Caco-2 (cell line): Measurements from ENCODE around the gene RNF208. TPM values are rescaled to one million over a fixed set of nuclear protein-coding genes. Genes with fewer than 3 reads are reported as not detected.

Experiments used
- BruUV-seq: library from RNA; stranded (reverse); fragments of 400-500 nt; replicated peaks from 2 replicates; lab custom pipeline; 2021; lab: Mats Ljungman, UMichigan
- CTCF ChIA-PET: fragments of 300-600 bp; sonication (Branson Sonifier 250); formaldehyde crosslinking; loops from one replicate; lab custom pipeline; 2022; ENCODE audit warnings: antibody characterized with exemption; lab: Charles Lee
- POLR2A ChIA-PET: fragments of 300-600 bp; sonication (Branson Sonifier 250); formaldehyde crosslinking; loops from one replicate; lab custom pipeline; 2022; ENCODE audit warnings: antibody characterized with exemption; lab: Charles Lee
- DNase-seq, 2 experiments: peaks; one replicate each; pipeline versions ENCODE4 v3.0.0 to v3.0.0-alpha.2; 2020 to 2022
- H3K27me3 ChIP-seq: replicated peaks from 2 replicates; pipeline ENCODE4 v1.6.0; 2011; ENCODE audit warnings: low read length; ENCODE audit not compliant: control insufficient read depth, insufficient read depth
- H3K36me3 ChIP-seq: 2 replicates; pipeline ENCODE4 v1.5.1; 2011; ENCODE audit warnings: low read length; ENCODE audit not compliant: control insufficient read depth, insufficient read depth
- H3K4me1 ChIP-seq: fragments of 250-450 bp; sonication (Bioruptor Pico); 2 replicates; pipeline ENCODE4 v1.5.1; 2020; ENCODE audit warnings: mild to moderate bottlenecking
- H3K4me3 ChIP-seq: 2 replicates; pipeline ENCODE4 v1.5.1; 2011; ENCODE audit warnings: low read depth, mild to moderate bottlenecking, control low read depth, low read length
- H3K9me3 ChIP-seq: fragments of 250-450 bp; sonication (Bioruptor Pico); 2 replicates; pipeline ENCODE4 v1.5.1; 2020; ENCODE audit warnings: mild to moderate bottlenecking, moderate library complexity
- H3K27ac Mint-ChIP-seq: one replicate; pipeline ENCODE4 v1.8.0; 2022; ENCODE audit warnings: mixed read lengths; ENCODE audit not compliant: unreplicated experiment
- H3K27me3 Mint-ChIP-seq: one replicate; pipeline ENCODE4 v1.8.0; 2022; ENCODE audit warnings: mixed read lengths; ENCODE audit not compliant: insufficient read depth, unreplicated experiment
- H3K36me3 Mint-ChIP-seq: one replicate; pipeline ENCODE4 v1.8.0; 2022; ENCODE audit warnings: mild to moderate bottlenecking, mixed read lengths; ENCODE audit not compliant: insufficient read depth, unreplicated experiment
- H3K4me1 Mint-ChIP-seq: one replicate; pipeline ENCODE4 v1.8.0; 2022; ENCODE audit warnings: low read depth, mixed read lengths; ENCODE audit not compliant: unreplicated experiment
- H3K4me3 Mint-ChIP-seq: one replicate; pipeline ENCODE4 v1.8.0; 2022; ENCODE audit warnings: mild to moderate bottlenecking, moderate library complexity, mixed read lengths; ENCODE audit not compliant: unreplicated experiment
- H3K9me3 Mint-ChIP-seq: one replicate; pipeline ENCODE4 v1.8.0; 2022; ENCODE audit warnings: mixed read lengths; ENCODE audit not compliant: unreplicated experiment
- CTCF ChIP-seq, 2 experiments: fragments of 200-600 bp in 1 of 2; IDR thresholded peaks; 1 replicate in 1 of 2; 2 replicates in 1 of 2; pipeline versions ENCODE4 v1.5.1 to v1.8.0; 2011 to 2022; ENCODE audit warnings: antibody characterized with exemption in 1 of 2, control low read depth in 1 of 2, inconsistent platforms in 1 of 2, low read depth in 1 of 2, low read length in 1 of 2, mild to moderate bottlenecking in 1 of 2, moderate library complexity in 1 of 2; ENCODE audit not compliant: insufficient read depth in 1 of 2, severe bottlenecking in 1 of 2, unreplicated experiment in 1 of 2
- intact Hi-C: fragments of 100-400 bp; cut with micrococcal nuclease; formaldehyde crosslinking; loops from one replicate; pipeline ENCODE4 v1.10.0; 2022; ENCODE audit not compliant: unreplicated experiment
- total RNA-seq: library from RNA; stranded (reverse); gene quantifications from 2 replicates; pipeline ENCODE4 v1.2.3, GENCODE V29; 2022

Gene RNF208
- total RNA-seq, 1 experiment from 2014 or later: 6.5 TPM

DNA sequence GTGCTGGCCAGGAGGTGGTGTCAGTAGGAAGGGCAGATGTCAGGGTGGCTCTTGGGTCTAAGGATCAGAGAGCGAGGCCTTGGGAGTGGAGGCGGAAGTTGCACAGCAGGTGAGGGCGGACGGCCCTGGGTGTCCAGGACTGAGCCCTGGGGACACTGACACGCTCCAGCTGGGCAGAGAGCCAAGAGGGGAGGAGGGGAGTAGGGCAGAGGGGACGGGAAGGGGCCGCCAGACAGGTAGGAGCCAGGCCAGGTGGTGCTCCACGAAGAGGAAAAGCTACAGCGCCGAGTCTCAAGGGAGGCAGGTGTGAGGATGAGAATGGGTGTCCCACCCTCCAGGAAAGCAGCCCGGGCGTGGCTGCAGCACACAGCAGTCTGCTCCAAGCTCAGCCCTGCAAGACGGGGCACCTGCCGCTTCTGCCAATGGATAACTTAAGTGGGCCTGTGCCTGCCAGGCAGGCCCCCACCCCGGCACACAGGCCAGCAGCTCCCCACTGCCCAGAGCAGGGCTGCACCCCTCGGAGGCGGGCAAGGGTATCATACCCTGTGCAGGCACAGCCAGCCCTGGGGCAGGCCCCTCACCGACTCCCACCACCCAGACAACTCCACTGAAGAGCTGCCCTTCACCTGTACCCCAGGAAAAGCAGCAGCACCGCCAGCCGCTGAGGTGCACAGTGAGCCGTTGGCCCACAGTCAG lies 26.4 kb downstream of the RNF208 start:
- Mint-ChIP-seq H3K27ac (peak overlapping the region; percentile 61), H3K9me3 (no peaks in the 10 kb centered on the region), H3K4me3 (peak overlapping the region; percentile 26), H3K4me1 (peaks cover 12% of the 10 kb centered on the region), H3K36me3 (peaks cover 27% of the 10 kb centered on the region), H3K27me3 (no peaks in the 10 kb centered on the region)
- TF ChIP-seq CTCF (IDR thresholded peaks at IDR 0.05; ENCODE audit: insufficient read depth in 1 of 2, low read depth in 1 of 2, low read length in 1 of 2, severe bottlenecking in 1 of 2, unreplicated experiment in 1 of 2): no peak
- H3K36me3 ChIP-seq: peaks cover 2% of the 10 kb centered on the region; the same call in 1 of the 2 replicates
- ChIA-PET CTCF (interaction anchor here (0.7 to 1.1 kb wide), 2 partner anchors 34 to 41 kb away, joined by 3 to 4 read pairs; no protein-coding TSS in a partner anchor), POLR2A (interaction anchor here (0.7 to 1.0 kb wide), 2 partner anchors 28 to 45 kb away, joined by 3 read pairs; no protein-coding TSS in a partner anchor)
- H3K4me3 ChIP-seq: no peak overlapping the region
- no peaks in the 10 kb centered on the region for H3K27me3 ChIP-seq
- DNase-seq: no peak
- peaks cover 29% of the 10 kb centered on the region for H3K4me1 ChIP-seq
- BruUV-seq: no TSS peak
- no peaks in the 10 kb centered on the region for H3K9me3 ChIP-seq
- intact Hi-C loops: no loop called here

GRCh38 chr9:137194909-137195308 lies 27.1 kb downstream of the RNF208 start:
- no TSS peak for BruUV-seq
- H3K4me3 ChIP-seq: no peak overlapping the region
- CTCF ChIA-PET: interaction anchor here (0.7 to 1.1 kb wide), 2 partner anchors 33 to 42 kb away, joined by 3 to 4 read pairs; no protein-coding TSS in a partner anchor

DNA sequence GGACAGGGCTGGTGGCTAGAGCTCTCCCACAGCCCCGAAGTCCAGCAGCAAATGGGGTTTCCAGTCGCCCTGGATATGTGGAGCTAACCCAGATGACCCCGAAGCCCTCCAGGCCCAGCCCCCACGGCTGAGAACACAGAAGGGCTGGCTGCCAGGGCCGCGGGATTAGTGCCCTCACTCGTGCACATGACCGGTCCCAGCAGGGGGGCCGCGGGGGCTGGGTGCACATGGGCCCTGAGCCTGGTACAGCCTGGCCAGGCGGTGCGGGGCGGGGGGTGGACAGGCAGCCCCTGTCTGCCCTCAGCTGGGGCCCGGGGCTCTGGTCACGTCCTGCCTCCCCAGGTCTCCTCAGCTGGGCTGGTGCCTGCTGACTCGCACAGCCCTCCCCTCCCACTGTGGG lies 27.7 kb downstream of the RNF208 start:
- POLR2A ChIA-PET: no interaction called here
- BruUV-seq: no TSS peak
- no peak for DNase-seq
- CTCF ChIA-PET: no interaction called here
- intact Hi-C loops: no loop called here
- TF ChIP-seq CTCF (IDR thresholded peaks at IDR 0.05; ENCODE audit: insufficient read depth in 1 of 2, low read depth in 1 of 2, low read length in 1 of 2, severe bottlenecking in 1 of 2, unreplicated experiment in 1 of 2): no peak
- H3K4me3 ChIP-seq: no peak overlapping the region
- Mint-ChIP-seq H3K4me1 (peaks cover 15% of the 10 kb centered on the region), H3K4me3 (no peak overlapping the region), H3K36me3 (peaks cover 28% of the 10 kb centered on the region), H3K27ac (no peak overlapping the region), H3K9me3 (no peaks in the 10 kb centered on the region), H3K27me3 (no peaks in the 10 kb centered on the region)
- no peaks in the 10 kb centered on the region for H3K9me3 ChIP-seq
- H3K27me3 ChIP-seq: no peaks in the 10 kb centered on the region
- H3K36me3 ChIP-seq: peaks cover 2% of the 10 kb centered on the region
- H3K4me1 ChIP-seq: peaks cover 35% of the 10 kb centered on the region

More at GRCh38 chr9:137194909-137195308, 27.1 kb downstream of the RNF208 start:
- peaks cover 15% of the 10 kb centered on the region for H3K4me1 Mint-ChIP-seq
- no peak for TF ChIP-seq CTCF (IDR thresholded peaks at IDR 0.05; ENCODE audit: insufficient read depth in 1 of 2, low read depth in 1 of 2, low read length in 1 of 2, severe bottlenecking in 1 of 2, unreplicated experiment in 1 of 2)
- Histone ChIP-seq H3K36me3 (peaks cover 2% of the 10 kb centered on the region), H3K27me3 (no peaks in the 10 kb centered on the region), H3K4me1 (peaks cover 32% of the 10 kb centered on the region), H3K9me3 (no peaks in the 10 kb centered on the region)
- H3K9me3 Mint-ChIP-seq: no peaks in the 10 kb centered on the region
- peak overlapping the region; percentile 61 for H3K27ac Mint-ChIP-seq
- no peak overlapping the region for H3K4me3 Mint-ChIP-seq
- H3K36me3 Mint-ChIP-seq: peaks cover 30% of the 10 kb centered on the region
- intact Hi-C loops: no loop called here
- DNase-seq: no peak
- no peaks in the 10 kb centered on the region for H3K27me3 Mint-ChIP-seq
- POLR2A ChIA-PET: no interaction called here
